HG02973 (cell line): Measurements from ENCODE around the gene HTD2.
"Not testable (repeated sequence)": the region's sequence is repeated elsewhere in the genome, so short reads cannot be mapped to it uniquely, and the experiment has no call there.

Experiments used
- ATAC-seq: cut with Tn5 transposase; IDR thresholded peaks from one replicate; pipeline ENCODE4 v1.9.1; 2021; ENCODE audit warnings: moderate library complexity; ENCODE audit not compliant: unreplicated experiment

HTD2 gene

GRCh38 chr3:58331593-58332152 is 25.4 kb downstream of the HTD2 start:
- ATAC-seq: no peak

GRCh38 chr3:58332575-58333188 is 26.4 kb downstream of the HTD2 start, which contains the start of gene PXK:
Gene PXK (plus strand): TSS chr3:58332892. CDS start chr3:58332989, 97 bp downstream.
- ATAC-seq: peak; percentile 90

- peak; percentile 23 for ATAC-seq
Observed at GRCh38 chr3:58333206-58334012, 27.1 kb downstream of the HTD2 start.

GRCh38 chr3:58334013-58334321 is 27.6 kb downstream of the HTD2 start:
- no peak for ATAC-seq

GRCh38 chr3:58334506-58334884 is 28.2 kb downstream of the HTD2 start:
- no peak for ATAC-seq

GRCh38 chr3:58335652-58335947 is 29.3 kb downstream of the HTD2 start:
- ATAC-seq: no peak

- ATAC-seq: no peak
Observed at GRCh38 chr3:58336135-58336882, 30.0 kb downstream of the HTD2 start.

- ATAC-seq: no peak
Observed at GRCh38 chr3:58337190-58337589, 30.9 kb downstream of the HTD2 start.

GRCh38 chr3:58339146-58339545 is 32.8 kb downstream of the HTD2 start:
- not testable (repeated sequence) for ATAC-seq

GRCh38 chr3:58340594-58341244 is 34.4 kb downstream of the HTD2 start:
- ATAC-seq: no peak

- no peak for ATAC-seq
Observed at GRCh38 chr3:58341376-58341775, 35.1 kb downstream of the HTD2 start.

GRCh38 chr3:58342676-58343075 is 36.4 kb downstream of the HTD2 start:
- ATAC-seq: no peak

GRCh38 chr3:58345457-58345856 is 39.1 kb downstream of the HTD2 start:
- no peak for ATAC-seq

GRCh38 chr3:58346368-58346767 is 40.0 kb downstream of the HTD2 start:
- ATAC-seq: no peak

GRCh38 chr3:58347984-58348383 is 41.7 kb downstream of the HTD2 start:
- ATAC-seq: no peak

- peak; percentile 90 for ATAC-seq
Observed at GRCh38 chr3:58349792-58350626, 43.7 kb downstream of the HTD2 start.

- ATAC-seq: no peak
Observed at GRCh38 chr3:58350627-58351013, 44.3 kb downstream of the HTD2 start.

- no peak for ATAC-seq
Observed at GRCh38 chr3:58351920-58352319, 45.6 kb downstream of the HTD2 start.

- ATAC-seq: no peak
Observed at GRCh38 chr3:58352626-58353025, 46.3 kb downstream of the HTD2 start.
